ENCODE measurements around the gene LY6G5B. TPM values are rescaled to one million over a fixed set of nuclear protein-coding genes. Genes with fewer than 3 reads are reported as not detected.
A peak's percentile ranks its signal among the peaks of the same experiment; 100 is the strongest.

Gene LY6G5B
- polyA plus RNA-seq, 1 of the 3 experiments (the other 2 are of a cell fraction), result 12.7 TPM

DNA sequence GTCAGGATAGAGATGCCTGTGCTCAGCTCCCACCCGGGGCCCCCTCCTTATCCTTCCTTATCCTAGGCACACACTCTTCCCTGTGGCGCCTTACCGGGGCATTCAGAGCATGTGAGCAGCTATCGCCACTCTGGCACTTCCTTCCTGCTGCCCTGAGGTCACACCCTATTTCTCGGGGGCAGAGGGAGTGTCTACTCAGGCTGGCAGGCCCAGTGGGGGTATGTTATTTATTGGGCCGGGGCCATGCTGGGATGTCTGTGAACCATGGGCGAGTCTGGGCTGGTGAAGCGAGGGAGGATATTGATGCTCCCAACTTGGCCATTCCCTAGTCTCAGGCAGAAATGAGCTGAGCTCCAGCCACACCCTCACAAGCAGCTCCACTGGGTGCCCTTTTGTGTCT, 41.5 kb downstream of the LY6G5B start:
- peaks cover 3% of the 10 kb centered on the region for H3F3A ChIP-seq (replicated peaks; ENCODE audit: insufficient read depth)
- POLR2A ChIA-PET, result no interaction called here
- 75% methylated on average over 7 of the region's 8 CpGs for WGBS (ENCODE audit: low lambda C conversion rate)
- no peaks in the 10 kb centered on the region for H3K4me1 ChIP-seq (ENCODE audit: control insufficient read depth in 1 of 2, insufficient read depth in 2 of 2, low read depth in 1 of 2, low read length in 1 of 2)
- H3K79me2 ChIP-seq (ENCODE audit: insufficient read depth), result no peaks in the 10 kb centered on the region
- no peak overlapping the region for H2AFZ ChIP-seq (ENCODE audit: low read depth)
- no peak for DNase-seq
- no peaks in the 10 kb centered on the region for H3K9me3 ChIP-seq
- H3K4me3 ChIP-seq (ENCODE audit: low read depth in 2 of 2, low read length in 1 of 2), result no peak overlapping the region
- no peaks in the 10 kb centered on the region for H3K9me2 ChIP-seq
- H3K36me3 ChIP-seq (replicated peaks in 1 of 2; ENCODE audit: control insufficient read depth in 1 of 2, insufficient read depth in 2 of 2, low read length in 1 of 2), result no peaks in the 10 kb centered on the region
- no peaks in the 10 kb centered on the region for H3K27me3 ChIP-seq (ENCODE audit: insufficient read depth)
- no peaks in the 10 kb centered on the region for H4K20me1 ChIP-seq (ENCODE audit: insufficient read depth)
- H3K27ac ChIP-seq (ENCODE audit: low read depth in 2 of 2, low read length in 1 of 2), result no peak overlapping the region
- H3K4me2 ChIP-seq, result no peak overlapping the region
- CTCF ChIA-PET, result interaction anchor here (0.6 to 2.9 kb wide), 3 partner anchors 8 to 59 kb away, joined by 3 to 9 read pairs (median 6); partner anchors contain the start of gene ABHD16A
- TF ChIP-seq NFIC (IDR thresholded peaks at IDR 0.05; ENCODE audit: borderline replicate concordance) (no peak), POLR2AphosphoS5 (IDR thresholded peaks at IDR 0.05; ENCODE audit: low read depth, low read length) (no peak)
- H3K9ac ChIP-seq, result no peak overlapping the region

DNA sequence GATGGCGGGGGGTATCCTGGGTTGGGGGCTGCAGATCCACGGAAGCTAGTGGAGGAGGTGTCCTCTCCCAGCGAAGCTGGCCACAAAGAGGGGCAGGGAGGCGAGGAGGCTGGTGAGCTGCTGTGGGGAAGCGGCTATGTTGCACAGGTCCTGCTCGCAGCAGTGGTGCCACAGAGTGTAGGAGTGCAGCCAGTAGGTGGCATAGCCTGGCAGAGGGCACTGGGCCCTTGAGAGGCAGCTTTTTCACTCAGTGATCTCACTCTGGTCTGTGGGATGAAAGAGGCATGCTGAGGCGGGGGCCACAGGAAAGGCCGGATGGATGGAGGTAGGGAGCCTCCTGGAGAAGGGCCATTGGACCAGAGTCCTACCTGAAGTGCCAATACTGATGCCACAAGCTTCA, 42.5 kb downstream of the LY6G5B start:
- no peak for DNase-seq
- H3K4me1 ChIP-seq (ENCODE audit: control insufficient read depth in 1 of 2, insufficient read depth in 2 of 2, low read depth in 1 of 2, low read length in 1 of 2), result no peaks in the 10 kb centered on the region
- no peaks in the 10 kb centered on the region for H4K20me1 ChIP-seq (ENCODE audit: insufficient read depth)
- TF ChIP-seq NFIC (IDR thresholded peaks at IDR 0.05; ENCODE audit: borderline replicate concordance), result no peak
- no peak for TF ChIP-seq TCF12 (IDR thresholded peaks at IDR 0.05)
- TF ChIP-seq POLR2AphosphoS5 (IDR thresholded peaks at IDR 0.05; ENCODE audit: low read depth, low read length), result no peak
- no peak for TF ChIP-seq SMC3 (IDR thresholded peaks at IDR 0.05; ENCODE audit: low read depth, low read length)
- TF ChIP-seq, protein P1, sequence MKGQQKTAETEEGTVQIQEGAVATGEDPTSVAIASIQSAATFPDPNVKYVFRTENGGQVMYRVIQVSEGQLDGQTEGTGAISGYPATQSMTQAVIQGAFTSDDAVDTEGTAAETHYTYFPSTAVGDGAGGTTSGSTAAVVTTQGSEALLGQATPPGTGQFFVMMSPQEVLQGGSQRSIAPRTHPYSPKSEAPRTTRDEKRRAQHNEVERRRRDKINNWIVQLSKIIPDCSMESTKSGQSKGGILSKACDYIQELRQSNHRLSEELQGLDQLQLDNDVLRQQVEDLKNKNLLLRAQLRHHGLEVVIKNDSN (IDR thresholded peaks at IDR 0.05; ENCODE audit: borderline replicate concordance, low read depth), result no peak
- TF ChIP-seq, protein P2, sequence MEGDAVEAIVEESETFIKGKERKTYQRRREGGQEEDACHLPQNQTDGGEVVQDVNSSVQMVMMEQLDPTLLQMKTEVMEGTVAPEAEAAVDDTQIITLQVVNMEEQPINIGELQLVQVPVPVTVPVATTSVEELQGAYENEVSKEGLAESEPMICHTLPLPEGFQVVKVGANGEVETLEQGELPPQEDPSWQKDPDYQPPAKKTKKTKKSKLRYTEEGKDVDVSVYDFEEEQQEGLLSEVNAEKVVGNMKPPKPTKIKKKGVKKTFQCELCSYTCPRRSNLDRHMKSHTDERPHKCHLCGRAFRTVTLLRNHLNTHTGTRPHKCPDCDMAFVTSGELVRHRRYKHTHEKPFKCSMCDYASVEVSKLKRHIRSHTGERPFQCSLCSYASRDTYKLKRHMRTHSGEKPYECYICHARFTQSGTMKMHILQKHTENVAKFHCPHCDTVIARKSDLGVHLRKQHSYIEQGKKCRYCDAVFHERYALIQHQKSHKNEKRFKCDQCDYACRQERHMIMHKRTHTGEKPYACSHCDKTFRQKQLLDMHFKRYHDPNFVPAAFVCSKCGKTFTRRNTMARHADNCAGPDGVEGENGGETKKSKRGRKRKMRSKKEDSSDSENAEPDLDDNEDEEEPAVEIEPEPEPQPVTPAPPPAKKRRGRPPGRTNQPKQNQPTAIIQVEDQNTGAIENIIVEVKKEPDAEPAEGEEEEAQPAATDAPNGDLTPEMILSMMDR (IDR thresholded peaks at IDR 0.05), result peak; percentile 25; the same call in 1 of the 2 replicates
- TF ChIP-seq, protein P3, sequence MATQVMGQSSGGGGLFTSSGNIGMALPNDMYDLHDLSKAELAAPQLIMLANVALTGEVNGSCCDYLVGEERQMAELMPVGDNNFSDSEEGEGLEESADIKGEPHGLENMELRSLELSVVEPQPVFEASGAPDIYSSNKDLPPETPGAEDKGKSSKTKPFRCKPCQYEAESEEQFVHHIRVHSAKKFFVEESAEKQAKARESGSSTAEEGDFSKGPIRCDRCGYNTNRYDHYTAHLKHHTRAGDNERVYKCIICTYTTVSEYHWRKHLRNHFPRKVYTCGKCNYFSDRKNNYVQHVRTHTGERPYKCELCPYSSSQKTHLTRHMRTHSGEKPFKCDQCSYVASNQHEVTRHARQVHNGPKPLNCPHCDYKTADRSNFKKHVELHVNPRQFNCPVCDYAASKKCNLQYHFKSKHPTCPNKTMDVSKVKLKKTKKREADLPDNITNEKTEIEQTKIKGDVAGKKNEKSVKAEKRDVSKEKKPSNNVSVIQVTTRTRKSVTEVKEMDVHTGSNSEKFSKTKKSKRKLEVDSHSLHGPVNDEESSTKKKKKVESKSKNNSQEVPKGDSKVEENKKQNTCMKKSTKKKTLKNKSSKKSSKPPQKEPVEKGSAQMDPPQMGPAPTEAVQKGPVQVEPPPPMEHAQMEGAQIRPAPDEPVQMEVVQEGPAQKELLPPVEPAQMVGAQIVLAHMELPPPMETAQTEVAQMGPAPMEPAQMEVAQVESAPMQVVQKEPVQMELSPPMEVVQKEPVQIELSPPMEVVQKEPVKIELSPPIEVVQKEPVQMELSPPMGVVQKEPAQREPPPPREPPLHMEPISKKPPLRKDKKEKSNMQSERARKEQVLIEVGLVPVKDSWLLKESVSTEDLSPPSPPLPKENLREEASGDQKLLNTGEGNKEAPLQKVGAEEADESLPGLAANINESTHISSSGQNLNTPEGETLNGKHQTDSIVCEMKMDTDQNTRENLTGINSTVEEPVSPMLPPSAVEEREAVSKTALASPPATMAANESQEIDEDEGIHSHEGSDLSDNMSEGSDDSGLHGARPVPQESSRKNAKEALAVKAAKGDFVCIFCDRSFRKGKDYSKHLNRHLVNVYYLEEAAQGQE (IDR thresholded peaks at IDR 0.05; ENCODE audit: low read depth, low read length), result no peak
- no peak for TF ChIP-seq SIN3A (IDR thresholded peaks at IDR 0.05; ENCODE audit: borderline replicate concordance, low read depth, low read length)
- no peak overlapping the region for H3K9ac ChIP-seq
- whole genome bisulfite sequencing (ENCODE audit: low lambda C conversion rate), result 72% methylated on average over 5 of the region's 8 CpGs
- H3K9me3 ChIP-seq, result no peaks in the 10 kb centered on the region
- no peaks in the 10 kb centered on the region for H3K36me3 ChIP-seq (replicated peaks in 1 of 2; ENCODE audit: control insufficient read depth in 1 of 2, insufficient read depth in 2 of 2, low read length in 1 of 2)
- H3F3A ChIP-seq (replicated peaks; ENCODE audit: insufficient read depth), result peaks cover 3% of the 10 kb centered on the region
- H3K4me3 ChIP-seq (ENCODE audit: low read depth in 2 of 2, low read length in 1 of 2), result no peak overlapping the region
- H2AFZ ChIP-seq (ENCODE audit: low read depth), result no peak overlapping the region
- no peaks in the 10 kb centered on the region for H3K9me2 ChIP-seq
- CTCF ChIA-PET, result interaction anchor here (1.2 to 2.9 kb wide), 5 partner anchors 10 to 118 kb away, joined by 3 to 9 read pairs (median 5); partner anchors contain the start of gene ABHD16A
- H3K27ac ChIP-seq (ENCODE audit: low read depth in 2 of 2, low read length in 1 of 2), result no peak overlapping the region
- no peaks in the 10 kb centered on the region for H3K79me2 ChIP-seq (ENCODE audit: insufficient read depth)
- H3K4me2 ChIP-seq, result no peak overlapping the region
- POLR2A ChIA-PET, result no interaction called here
- no peaks in the 10 kb centered on the region for H3K27me3 ChIP-seq (ENCODE audit: insufficient read depth)

Measured in SK-N-SH (cell line).